ENCODE results near the gene CNGA3. TPM values are rescaled to one million over a fixed set of nuclear protein-coding genes. Genes with fewer than 3 reads are reported as not detected.
"Not testable (repeated sequence)": the region's sequence is repeated elsewhere in the genome, so short reads cannot be mapped to it uniquely, and the experiment has no call there.

The CNGA3 gene
- total RNA-seq, 4 donors from 2014 or later = 0.25 to 0.47 TPM; not detected in 2

DNA sequence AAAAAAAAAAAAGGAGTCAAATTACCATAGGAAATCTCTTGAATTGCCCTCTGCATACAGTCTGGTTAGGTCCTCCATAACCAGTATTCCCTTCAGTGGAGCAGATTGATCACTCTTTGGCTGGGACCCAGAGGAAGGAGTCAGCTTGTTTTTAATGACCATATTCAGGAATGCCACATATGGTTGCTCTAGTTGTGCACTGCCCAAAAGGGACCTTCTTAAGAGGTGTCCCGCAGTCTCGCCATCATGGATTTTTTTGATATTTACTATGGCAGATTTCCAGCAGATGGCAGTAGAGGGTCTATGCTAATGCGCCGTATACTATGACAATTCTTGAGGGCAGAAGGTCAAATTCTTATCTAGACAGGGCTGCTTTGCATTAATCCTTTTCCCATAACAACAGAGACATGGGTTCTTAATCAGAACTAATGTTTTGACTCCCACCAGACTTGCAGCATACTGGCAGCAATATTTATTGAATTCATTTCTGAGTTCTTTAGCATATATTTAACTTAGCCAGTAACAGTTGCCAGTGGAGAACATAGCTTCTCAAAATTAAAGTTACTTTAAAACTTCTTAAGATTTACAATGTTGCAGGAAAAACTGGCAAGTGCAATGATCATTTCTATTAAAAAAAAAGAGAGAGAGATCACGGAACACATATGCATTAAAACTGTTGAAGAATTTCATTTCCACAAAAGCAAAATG is 66.6 kb downstream of the CNGA3 start:
- ATAC-seq (ENCODE audit: low FRiP score) = peak; percentile 44
- TF ChIP-seq, protein P1, sequence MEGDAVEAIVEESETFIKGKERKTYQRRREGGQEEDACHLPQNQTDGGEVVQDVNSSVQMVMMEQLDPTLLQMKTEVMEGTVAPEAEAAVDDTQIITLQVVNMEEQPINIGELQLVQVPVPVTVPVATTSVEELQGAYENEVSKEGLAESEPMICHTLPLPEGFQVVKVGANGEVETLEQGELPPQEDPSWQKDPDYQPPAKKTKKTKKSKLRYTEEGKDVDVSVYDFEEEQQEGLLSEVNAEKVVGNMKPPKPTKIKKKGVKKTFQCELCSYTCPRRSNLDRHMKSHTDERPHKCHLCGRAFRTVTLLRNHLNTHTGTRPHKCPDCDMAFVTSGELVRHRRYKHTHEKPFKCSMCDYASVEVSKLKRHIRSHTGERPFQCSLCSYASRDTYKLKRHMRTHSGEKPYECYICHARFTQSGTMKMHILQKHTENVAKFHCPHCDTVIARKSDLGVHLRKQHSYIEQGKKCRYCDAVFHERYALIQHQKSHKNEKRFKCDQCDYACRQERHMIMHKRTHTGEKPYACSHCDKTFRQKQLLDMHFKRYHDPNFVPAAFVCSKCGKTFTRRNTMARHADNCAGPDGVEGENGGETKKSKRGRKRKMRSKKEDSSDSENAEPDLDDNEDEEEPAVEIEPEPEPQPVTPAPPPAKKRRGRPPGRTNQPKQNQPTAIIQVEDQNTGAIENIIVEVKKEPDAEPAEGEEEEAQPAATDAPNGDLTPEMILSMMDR (IDR thresholded peaks at IDR 0.05) = no peak
- no peak for DNase-seq (ENCODE audit: low spot score)

DNA sequence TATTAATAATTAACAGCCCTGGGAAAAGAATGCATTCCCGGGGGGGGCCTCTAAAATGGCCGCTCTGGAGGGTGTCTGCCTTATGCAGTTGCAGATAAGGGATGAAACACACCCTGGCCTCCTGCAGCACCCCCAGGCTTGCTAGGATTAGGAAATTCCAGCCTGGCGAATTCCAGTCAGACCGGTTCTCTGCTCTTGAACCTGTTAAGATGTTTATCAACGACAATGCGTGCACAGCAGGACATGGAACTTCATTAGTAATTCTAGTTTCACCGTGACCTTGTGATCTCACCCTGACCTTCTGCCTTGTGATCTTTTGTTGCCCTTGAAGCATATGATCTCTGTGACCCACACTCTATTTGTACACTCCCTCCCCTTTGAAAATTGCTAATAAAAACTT is 68.0 kb downstream of the CNGA3 start:
- not testable (repeated sequence) for DNase-seq (ENCODE audit: low spot score); ATAC-seq (ENCODE audit: low FRiP score)

DNA sequence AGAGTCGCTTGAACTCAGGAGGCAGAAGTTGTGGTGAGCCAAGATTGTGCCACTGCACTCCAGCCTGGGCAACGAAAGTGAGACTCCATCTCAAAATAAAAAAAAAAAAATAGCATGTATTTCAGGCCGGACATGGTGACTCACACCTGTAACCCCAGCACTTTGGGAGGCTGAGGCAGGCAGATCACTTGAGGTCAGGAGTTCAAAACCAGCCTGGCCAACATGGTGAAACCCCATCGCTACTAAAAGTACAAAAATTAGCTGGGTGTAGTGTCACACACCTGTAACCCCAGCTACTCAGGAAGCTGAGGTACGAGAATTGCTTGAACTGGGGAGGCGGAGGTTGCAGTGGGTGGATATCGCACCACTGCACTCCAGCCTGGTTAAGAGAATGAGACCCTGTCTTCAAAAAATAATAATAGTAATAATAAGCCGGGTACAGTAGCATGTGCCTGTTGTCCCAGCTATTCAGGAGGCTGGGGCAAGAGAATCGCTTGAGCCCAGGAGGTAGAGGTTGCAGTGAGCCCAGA is 69.5 kb downstream of the CNGA3 start:
- not testable (repeated sequence) for ATAC-seq (ENCODE audit: low FRiP score); DNase-seq (ENCODE audit: low spot score)

DNA sequence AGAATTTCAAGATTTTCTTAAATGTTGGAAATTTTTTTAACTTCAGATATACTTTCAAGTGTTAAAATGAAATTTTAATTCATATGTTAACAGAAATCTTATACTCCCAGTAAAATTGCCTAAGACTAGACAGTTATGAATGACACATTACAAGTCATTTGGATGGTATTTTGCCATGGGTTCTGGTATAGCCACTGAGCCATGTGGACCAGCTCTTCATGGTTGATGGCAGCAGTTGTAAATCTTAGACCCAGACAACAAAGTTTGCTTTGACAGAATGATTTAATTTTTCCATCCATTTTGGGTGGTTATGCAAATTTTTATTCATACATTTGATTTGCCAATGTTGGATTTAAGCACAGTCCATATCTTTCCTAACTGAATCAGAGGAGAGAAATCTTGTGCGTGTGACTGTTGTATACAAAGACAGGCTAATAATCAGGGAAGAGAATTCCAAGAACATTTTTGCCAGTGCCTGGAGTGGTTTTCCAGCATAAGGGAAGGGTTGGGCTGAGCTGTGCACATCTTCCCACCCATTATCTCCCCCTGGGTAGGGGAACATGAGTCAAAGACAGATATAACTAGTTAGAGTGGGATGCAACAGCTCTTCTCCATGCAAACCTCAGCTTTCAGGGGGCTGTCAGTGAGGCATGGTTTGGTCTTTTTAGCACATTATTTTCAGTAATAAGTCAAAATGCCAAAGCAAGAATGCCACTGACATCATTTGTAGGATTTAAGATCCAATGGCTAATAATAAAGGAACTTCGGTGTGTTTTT is 70.3 kb downstream of the CNGA3 start:
- TF ChIP-seq, protein P1 (IDR thresholded peaks at IDR 0.05) = no peak
- no peak for DNase-seq (ENCODE audit: low spot score)

DNA sequence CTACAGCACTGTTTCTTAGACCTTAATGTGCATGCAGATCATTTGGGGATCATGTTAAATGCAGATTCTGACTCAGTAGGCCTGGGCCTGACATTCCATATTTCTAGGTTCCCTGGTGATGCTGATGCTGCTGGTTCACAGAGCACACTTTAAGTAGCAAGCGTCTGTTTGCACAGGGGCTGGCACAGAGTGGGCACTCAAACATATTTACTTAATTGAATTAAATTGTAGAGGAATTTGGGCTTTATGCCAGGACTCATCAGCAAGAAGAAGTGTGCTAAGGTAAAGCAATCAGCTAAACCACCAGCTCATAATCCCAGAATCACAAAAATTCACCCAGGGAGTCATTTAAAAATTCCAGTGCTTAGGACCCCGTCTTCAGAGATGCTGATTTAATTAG is 73.3 kb downstream of the CNGA3 start:
- no peak for DNase-seq (ENCODE audit: low spot score)
- TF ChIP-seq, protein P1 (IDR thresholded peaks at IDR 0.05) = no peak
- ATAC-seq (ENCODE audit: low FRiP score) = no peak

More for the DNA sequence above, 70.3 kb downstream of the CNGA3 start:
- ATAC-seq (ENCODE audit: low FRiP score) = no peak

DNA sequence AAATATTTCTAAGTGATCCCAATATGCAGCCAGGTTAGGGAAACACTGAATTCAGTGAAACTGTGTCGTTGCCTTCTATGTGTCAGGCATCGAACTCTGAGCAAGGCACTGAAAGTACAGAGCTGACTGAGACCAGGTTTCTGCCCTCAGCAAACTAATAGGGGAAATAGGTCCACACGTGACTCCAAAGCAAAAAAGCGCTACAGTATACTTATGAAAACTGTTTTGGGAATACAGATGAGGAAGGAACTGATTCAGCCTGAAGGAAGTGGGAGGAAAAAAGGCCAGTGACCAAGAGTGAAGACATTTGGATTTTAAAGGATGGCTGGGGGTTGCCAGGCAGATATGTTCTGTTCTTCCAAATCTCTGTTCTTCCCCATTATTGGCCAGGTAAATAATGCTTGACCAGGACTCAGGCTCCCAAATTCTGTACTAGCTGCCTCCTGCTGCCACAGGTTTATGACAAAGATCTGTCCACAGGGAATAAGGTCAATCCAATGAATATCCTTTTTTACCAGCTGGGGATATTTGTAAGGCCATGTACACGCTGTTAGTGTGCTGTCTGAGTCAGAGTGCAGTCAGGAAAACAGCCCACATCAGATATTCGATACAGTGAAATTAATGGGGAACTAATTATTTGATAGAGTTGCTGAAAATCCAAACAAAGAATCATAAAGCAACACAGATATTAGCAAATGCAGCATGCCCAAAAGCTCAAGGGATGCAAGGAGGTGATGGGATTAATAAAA is 73.9 kb downstream of the CNGA3 start:
- TF ChIP-seq, protein P1 (IDR thresholded peaks at IDR 0.05) = no peak
- DNase-seq (ENCODE audit: low spot score) (no peak), ATAC-seq (ENCODE audit: low FRiP score) (no peak)

DNA sequence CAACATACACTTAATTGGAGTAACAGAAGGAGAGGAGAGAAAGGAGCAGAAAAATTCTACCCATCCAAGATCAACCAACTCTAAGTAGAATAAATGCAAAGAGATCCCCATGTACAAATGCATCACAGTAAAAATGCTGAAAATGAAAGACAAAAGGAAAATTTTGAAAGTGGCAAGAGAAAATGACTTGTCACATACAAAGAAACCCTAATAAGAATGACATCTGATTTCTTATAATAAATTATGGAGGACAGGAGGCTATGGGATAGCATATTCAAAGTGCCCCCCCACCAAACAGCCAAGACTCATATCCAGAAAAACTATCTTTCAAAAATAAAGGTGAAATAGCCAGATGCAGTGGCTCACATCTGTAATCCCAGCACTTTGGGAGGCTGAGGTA is 76.2 kb downstream of the CNGA3 start:
- no peak for ATAC-seq (ENCODE audit: low FRiP score)
- TF ChIP-seq, protein P1 (IDR thresholded peaks at IDR 0.05) = no peak
- no peak for DNase-seq (ENCODE audit: low spot score)
